Stimulated activated CD4-positive, alpha-beta T cell treated with anti-CD3 and anti-CD28 coated beads, Interleukin-15, amount 100 ng/mL, for 1 hour (primary cell): ENCODE results near the gene SELENOS.

Source experiments
- DNase-seq, 2 donors: peaks; one replicate each; pipeline ENCODE4 v3.0.0-alpha.2; 2020; ENCODE audit warnings: low read depth in 1 of 2, low spot score in 1 of 2

Gene SELENOS

DNA sequence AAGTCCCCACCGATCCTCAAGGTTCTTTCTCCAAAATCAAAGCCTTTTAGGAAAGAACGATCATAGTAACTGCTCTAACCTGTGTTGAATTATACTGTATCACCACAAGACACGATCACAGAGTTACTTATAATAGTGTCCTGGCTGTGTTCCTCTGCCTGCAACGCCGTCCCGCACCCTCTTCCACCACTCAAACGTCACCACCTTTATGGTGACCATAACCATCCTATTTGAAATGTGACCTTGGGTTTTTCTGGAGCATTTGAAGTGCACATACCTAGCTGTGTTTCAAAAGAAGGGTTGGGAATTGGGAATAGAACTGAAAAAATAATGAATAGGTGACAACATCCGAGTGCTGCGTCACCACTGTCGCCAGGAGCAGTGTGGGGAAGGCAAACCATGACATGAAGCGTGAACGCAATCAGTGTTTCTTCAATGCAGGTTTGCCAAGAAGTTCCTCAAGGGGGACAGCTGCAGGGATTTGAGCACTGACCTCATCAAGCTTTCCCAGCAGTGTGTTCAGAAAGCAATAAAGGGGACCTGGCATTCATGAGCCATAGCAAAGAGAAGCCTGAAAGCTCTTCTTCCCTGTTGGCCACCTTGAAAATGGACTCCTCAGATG lies 769 bp upstream of the SELENOS start:
- no peak for DNase-seq

DNA sequence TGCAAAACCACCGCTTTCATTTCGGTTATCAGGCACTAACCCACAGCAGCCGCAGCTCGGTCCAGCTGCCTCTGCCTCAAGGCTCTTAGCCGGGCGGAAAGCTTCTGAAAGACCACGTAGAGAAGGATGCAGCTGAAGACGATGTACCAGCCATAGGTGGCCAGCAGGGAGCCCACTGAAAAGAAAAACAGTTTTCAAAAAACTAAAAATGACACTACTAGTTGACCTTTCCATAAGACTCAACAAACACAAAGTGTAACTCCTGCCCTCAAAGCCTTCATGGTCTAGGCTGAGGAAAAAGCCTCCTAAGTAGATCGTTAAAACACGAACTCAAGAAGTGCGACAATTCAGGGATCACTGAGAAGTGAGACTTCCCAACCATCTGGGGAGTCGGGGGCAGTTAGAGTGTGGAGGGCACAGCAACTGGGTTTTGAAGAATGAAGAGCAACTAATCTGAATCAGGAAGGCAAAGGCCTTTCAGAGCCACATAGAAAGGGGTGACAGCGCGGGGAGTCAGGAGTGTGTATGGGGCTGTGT lies 716 bp downstream of the SELENOS start:
- no peak for DNase-seq

- no peak for DNase-seq
These were observed 2.3 kb downstream of the SELENOS start for GRCh38 chr15:101275018-101275417.

- DNase-seq: no peak
These were observed 3.8 kb downstream of the SELENOS start for GRCh38 chr15:101273534-101273933.

GRCh38 chr15:101272584-101272983 lies 4.7 kb downstream of the SELENOS start:
- no peak for DNase-seq

GRCh38 chr15:101269479-101270223 lies 7.6 kb downstream of the SELENOS start:
- DNase-seq: no peak

DNA sequence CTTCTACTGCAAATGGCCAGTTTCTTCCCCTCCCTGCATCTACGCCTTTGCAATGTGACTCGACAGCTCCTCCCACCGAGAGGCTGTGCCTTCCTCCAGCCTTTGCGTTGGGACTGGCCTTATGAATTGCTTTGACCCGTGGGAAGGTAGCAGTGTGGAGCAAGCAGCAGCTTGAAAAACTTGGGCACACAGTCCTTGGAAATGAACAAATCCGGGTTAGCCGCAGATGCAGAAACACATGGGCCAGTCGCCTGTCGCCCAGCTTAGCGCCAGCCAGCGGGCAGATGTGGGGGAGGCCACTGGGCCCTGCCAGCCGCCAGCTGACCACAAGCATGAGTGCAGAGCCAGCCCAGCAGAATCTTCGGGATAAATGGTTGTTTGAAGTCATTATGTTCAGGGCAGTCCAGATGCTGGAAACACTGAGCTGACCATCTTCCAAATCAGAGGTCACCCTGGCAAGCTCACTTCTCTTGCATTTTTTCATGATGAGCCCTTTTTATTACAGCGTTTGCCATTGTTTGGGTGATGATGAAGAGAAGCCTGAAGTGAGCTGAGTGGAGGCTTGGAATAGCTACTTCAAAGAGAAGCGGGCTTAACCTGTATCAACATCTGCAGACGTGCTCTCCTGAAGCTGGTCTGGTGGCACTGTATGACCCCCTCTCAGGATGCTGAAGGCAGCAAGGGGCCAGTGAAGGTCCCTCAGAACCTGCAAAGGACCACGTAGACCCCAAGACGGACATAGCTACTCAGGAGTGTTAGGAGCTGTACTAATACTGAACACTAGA lies 9.8 kb downstream of the SELENOS start:
- no peak for DNase-seq

DNA sequence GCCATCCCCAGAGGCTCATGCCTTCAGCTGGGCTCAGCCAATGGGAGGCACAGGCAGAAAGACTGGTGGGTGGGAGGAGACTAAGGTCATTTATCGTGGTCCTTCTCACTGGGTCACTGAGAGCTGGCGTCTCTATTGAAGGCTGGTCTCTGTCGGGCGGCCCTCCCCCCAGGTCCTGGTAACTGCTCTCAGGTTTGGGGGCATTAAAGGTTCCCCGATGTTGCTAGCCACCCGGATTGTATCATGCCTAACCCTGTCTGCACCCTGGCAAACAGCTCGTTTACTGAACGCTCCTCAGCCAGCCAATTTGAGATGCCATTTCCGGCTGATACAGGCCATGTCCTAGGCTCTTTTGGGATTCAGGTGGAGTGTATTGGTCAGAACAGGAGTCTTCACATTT lies 10.5 kb downstream of the SELENOS start:
- no peak for DNase-seq

- DNase-seq: no peak
These were observed 11.3 kb downstream of the SELENOS start for GRCh38 chr15:101266034-101266433.

GRCh38 chr15:101264911-101265641 lies 12.2 kb downstream of the SELENOS start:
- DNase-seq: no peak

- DNase-seq: no peak
These were observed 13.3 kb downstream of the SELENOS start for GRCh38 chr15:101264011-101264410.

- DNase-seq: no peak
These were observed 14.7 kb downstream of the SELENOS start for GRCh38 chr15:101262551-101262950.

- DNase-seq: peak in 1 of 2 donors; percentile 19
These were observed 18.8 kb downstream of the SELENOS start for GRCh38 chr15:101258238-101259144.

DNA sequence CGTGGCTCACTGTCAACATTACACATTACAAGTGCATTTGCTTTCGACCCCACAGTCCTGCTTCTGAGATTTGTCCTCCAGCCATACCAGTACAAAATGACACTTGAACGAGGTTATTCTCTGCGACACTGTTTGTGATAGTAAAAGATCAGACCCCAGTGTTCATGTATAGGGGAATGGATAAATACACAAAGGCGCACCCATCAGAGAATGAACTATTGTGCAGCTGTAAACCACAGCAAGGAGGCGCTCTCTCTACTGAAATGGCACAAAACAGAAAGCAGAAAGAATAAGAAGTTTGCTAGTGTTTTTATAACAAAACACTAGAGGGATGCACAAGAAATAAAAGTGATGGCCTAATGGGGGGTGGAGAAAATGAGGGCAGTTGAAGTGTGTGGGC lies 20.5 kb downstream of the SELENOS start:
- DNase-seq: no peak

- DNase-seq: no peak
These were observed 21.6 kb downstream of the SELENOS start for GRCh38 chr15:101255615-101256241.

GRCh38 chr15:101255051-101255395 lies 22.3 kb downstream of the SELENOS start:
- DNase-seq: no peak

DNA sequence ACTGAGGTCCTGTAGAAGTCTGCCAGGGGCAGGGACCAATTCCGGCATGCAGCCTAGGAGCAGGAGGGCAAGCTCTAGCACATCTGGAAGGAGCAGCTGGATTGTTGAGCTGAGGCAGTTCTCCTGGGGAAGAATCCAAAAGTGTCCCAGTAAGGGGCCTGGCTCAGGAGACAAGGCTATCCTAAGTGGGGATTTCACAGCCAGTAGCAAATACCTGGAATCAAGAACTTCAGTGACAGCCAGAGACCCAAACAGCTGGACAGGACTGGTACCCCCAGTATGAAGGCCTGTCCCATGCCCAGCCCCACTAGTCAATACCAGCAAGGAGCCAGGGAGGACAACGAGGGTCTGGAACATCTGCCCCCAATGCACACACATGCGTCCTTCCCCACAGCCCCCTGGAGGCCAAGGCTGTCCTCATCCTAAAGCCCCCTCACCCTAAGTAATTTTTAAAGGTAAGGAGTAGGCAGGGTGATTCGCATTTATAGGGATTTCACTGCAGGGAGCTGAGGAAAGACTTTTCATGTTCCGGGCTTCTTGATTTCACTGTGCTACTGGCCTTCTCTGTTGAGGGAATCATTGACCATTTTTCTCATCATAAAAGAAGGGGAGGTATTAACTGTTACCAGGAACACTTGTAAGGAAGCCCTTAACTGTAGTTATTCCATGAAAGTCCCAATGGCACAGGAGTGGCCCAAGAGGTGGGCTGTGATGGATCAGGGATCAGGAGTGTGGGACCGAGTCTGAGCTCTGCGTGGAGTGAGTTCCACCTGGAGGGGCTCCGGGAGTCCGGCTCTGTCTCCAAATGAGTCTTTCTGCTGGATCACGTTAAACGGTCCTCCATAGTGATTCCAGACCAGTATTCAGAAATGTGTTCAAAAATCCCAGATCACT lies 22.9 kb downstream of the SELENOS start:
- DNase-seq: no peak

DNA sequence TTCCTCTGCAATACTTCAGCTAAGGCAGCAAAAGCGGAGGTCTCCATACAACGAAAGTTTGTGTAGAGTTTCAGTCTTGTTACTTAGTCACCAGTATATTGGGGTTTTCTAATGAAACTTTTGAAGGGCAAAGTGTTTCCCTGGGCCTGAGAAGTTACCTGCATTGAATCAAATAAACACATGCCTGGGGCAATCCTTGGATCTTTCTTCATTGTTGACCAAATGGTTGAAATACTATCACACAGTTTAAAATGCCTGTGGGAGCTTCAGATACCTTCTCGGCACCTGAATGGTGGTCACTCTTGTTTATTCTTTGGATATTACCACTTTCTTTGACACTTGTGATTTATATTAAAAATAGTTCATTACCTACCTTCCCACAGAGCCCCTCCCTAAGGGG lies 24.4 kb downstream of the SELENOS start:
- no peak for DNase-seq
